Thoracic aorta (tissue), 2 donors: ENCODE measurements around the gene WNK2. TPM values are rescaled to one million over a fixed set of nuclear protein-coding genes. Genes with fewer than 3 reads are reported as not detected.

Experiments
- ATAC-seq: fragments of 150-250 bp; one replicate; pipeline ENCODE4 v1.8.0; 2017; ENCODE audit warnings: low read depth; ENCODE audit not compliant: insufficient number of reproducible peaks, low FRiP score
- DNase-seq: peaks from one replicate; pipeline ENCODE4 v3.0.0-alpha.2; 2020; ENCODE audit warnings: low spot score
- H3K27ac ChIP-seq, 2 donors: fragments of 200-600 bp; sonication (generic); 1 replicate in 1 of 2; 2 replicates in 1 of 2; pipeline ENCODE4 v1.5.1; 2016; ENCODE audit warnings: mild to moderate bottlenecking in 2 of 2, moderate library complexity in 2 of 2
- H3K27me3 ChIP-seq: fragments of 200-600 bp; sonication (generic); replicated peaks from 2 replicates; pipeline ENCODE4 v1.6.0; 2016; ENCODE audit warnings: mild to moderate bottlenecking; ENCODE audit not compliant: insufficient read depth
- H3K36me3 ChIP-seq: fragments of 200-600 bp; sonication (generic); one replicate; pipeline ENCODE4 v1.5.1; 2016
- H3K4me1 ChIP-seq, 2 donors: fragments of 200-600 bp; sonication (generic); 1 replicate in 1 of 2; 2 replicates in 1 of 2; pipeline versions ENCODE4 v1.5.1 to v1.6.0; 2016; ENCODE audit warnings: low read depth in 2 of 2, mild to moderate bottlenecking in 1 of 2; ENCODE audit not compliant: control insufficient read depth in 1 of 2
- H3K4me3 ChIP-seq: fragments of 200-600 bp; sonication (generic); 2 replicates; pipeline ENCODE4 v1.5.1; 2016; ENCODE audit warnings: mild to moderate bottlenecking
- H3K9me3 ChIP-seq: fragments of 200-600 bp; sonication (generic); 2 replicates; pipeline ENCODE4 v1.5.1; 2016
- total RNA-seq, 2 donors: library from RNA; depleted of rRNA; stranded (reverse); fragments of >200 nt; gene quantifications; one replicate each; pipeline versions ENCODE4 v1.1.0 to v1.2.3, GENCODE V29; 2016
- TF ChIP-seq, protein P1 (sequence below): fragments of 200-600 bp; sonication (generic); IDR thresholded peaks from one replicate; pipeline ENCODE4 v1.5.1; 2019; ENCODE audit warnings: antibody characterized with exemption

The WNK2 gene
- total RNA-seq, 2 donors from 2014 or later = 0.95 to 4.7 TPM

DNA sequence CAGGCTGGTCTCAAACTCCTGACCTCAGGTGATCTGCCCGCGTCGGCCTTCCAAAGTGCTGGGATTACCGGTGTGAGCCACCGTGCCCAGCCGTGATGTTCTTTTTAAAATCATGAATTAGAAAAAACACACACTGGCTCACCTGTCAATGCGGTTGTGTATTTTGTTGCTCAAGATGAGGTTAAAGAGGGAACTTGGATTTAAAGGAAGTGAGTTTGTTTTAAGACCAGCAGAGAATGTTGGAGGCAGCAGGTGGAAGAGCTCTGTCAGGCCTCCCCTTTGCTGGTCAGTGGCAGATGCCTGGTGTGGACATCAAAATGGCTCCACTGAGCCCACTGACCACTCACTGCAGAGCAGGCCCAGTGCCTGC lies 38.9 kb downstream of the WNK2 start:
- no peaks in the 10 kb centered on the region for H3K36me3 ChIP-seq
- no peak overlapping the region for H3K27ac ChIP-seq
- H3K9me3 ChIP-seq = no peaks in the 10 kb centered on the region
- peaks cover 0 to 9% of the 10 kb centered on the region in 2 donors for H3K4me1 ChIP-seq
- TF ChIP-seq, protein P1, sequence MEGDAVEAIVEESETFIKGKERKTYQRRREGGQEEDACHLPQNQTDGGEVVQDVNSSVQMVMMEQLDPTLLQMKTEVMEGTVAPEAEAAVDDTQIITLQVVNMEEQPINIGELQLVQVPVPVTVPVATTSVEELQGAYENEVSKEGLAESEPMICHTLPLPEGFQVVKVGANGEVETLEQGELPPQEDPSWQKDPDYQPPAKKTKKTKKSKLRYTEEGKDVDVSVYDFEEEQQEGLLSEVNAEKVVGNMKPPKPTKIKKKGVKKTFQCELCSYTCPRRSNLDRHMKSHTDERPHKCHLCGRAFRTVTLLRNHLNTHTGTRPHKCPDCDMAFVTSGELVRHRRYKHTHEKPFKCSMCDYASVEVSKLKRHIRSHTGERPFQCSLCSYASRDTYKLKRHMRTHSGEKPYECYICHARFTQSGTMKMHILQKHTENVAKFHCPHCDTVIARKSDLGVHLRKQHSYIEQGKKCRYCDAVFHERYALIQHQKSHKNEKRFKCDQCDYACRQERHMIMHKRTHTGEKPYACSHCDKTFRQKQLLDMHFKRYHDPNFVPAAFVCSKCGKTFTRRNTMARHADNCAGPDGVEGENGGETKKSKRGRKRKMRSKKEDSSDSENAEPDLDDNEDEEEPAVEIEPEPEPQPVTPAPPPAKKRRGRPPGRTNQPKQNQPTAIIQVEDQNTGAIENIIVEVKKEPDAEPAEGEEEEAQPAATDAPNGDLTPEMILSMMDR = no peak
- no peaks in the 10 kb centered on the region for H3K27me3 ChIP-seq
- no peak for ATAC-seq
- no peak for DNase-seq
- no peak overlapping the region for H3K4me3 ChIP-seq

DNA sequence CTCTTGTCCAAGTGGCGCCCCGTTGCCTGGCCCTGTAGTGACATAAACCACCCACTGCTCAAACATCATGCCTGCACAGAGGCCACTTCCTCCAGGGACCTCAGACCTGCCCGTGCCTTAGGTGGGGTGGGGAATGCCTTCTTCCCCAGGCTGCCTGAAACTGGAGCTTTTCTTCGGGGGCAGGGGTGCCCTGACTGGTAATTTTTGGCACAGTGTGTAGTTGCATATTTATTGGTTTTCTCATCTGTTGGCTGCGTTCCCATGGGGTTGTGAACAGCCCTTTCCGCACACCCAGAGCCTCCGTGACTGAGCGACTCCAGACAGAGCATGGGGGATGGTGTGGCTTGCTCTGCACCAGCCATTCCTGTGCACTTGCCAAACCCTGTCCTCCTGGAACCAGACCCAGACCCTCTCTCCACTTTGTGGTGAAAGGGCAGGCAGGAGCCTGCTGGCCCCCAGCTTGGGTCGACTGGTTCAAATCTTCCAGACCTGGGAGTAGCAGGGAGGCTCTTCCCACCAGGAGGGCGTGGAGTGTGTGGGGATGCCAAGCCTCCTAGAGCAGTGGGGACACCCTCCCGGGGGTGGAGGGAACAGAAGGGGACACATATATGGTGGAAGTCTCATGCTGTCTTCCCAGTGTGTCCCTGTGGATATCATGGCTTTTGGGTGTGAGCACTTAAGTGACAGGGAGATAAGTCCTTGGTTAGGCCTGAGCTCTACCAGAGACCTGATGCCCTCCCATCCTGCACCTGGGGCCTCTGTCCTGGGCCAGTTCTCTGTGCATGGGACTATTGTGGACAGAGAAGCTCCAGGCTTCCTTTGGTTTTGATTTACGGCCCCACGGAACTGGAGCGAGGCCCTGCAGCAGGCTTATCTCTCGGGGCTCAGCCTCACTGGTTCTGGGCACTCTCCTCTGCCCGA lies 39.6 kb downstream of the WNK2 start:
- ATAC-seq = no peak
- DNase-seq = no peak
- no peaks in the 10 kb centered on the region for H3K36me3 ChIP-seq
- H3K27me3 ChIP-seq = no peaks in the 10 kb centered on the region
- H3K27ac ChIP-seq = no peak overlapping the region
- TF ChIP-seq, protein P1 = no peak
- no peaks in the 10 kb centered on the region for H3K9me3 ChIP-seq
- no peak overlapping the region for H3K4me3 ChIP-seq
- peaks cover 0 to 9% of the 10 kb centered on the region in 2 donors for H3K4me1 ChIP-seq

DNA sequence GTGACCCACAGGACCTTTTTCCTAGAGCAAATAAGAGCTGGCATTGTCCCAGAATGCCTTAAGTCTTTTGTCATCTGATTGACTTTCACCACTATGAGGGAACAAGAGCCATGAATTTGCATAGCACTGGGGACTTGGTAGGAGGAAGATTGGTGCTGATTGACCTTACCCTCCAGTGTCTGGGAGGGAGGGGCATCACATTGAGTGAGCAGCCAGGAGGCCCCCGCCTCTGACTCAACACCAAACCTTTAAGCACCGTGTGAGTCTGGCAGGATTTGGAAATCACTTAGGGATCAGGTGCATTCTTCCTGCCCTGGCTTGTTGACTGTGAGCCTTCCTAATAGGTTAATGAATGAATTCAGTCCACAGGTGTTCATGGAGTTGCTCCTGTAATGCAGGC lies 40.7 kb downstream of the WNK2 start:
- ATAC-seq = no peak
- H3K9me3 ChIP-seq = no peaks in the 10 kb centered on the region
- no peak overlapping the region for H3K4me3 ChIP-seq
- no peaks in the 10 kb centered on the region for H3K27me3 ChIP-seq
- TF ChIP-seq, protein P1 = no peak
- H3K4me1 ChIP-seq = peaks cover 0 to 9% of the 10 kb centered on the region in 2 donors
- DNase-seq = no peak
- no peak overlapping the region for H3K27ac ChIP-seq
- no peaks in the 10 kb centered on the region for H3K36me3 ChIP-seq

DNA sequence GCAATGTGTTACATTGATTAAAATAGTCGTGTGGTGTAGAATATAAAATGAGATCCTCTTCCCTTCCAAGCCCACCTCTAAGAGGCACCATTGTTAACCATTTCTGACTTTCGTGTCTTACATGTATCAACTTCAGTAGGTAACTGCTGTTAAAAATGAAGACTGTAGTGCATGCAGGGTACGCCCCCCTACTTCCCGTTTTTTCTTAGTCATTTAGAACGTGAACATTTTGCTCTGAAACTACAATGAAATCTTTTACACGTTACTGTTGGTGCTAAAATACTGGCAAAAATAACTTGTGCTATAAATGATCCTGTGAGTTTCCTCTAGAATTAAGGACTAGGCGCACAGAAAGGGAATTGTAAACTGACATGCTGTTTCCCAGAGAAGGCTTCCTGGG lies 41.5 kb downstream of the WNK2 start:
- Histone ChIP-seq H3K4me3 (no peak overlapping the region), H3K9me3 (no peaks in the 10 kb centered on the region), H3K4me1 (peaks cover 0 to 9% of the 10 kb centered on the region in 2 donors), H3K36me3 (no peaks in the 10 kb centered on the region), H3K27me3 (no peaks in the 10 kb centered on the region), H3K27ac (no peak overlapping the region)
- TF ChIP-seq, protein P1 = no peak
- ATAC-seq = no peak
- no peak for DNase-seq

DNA sequence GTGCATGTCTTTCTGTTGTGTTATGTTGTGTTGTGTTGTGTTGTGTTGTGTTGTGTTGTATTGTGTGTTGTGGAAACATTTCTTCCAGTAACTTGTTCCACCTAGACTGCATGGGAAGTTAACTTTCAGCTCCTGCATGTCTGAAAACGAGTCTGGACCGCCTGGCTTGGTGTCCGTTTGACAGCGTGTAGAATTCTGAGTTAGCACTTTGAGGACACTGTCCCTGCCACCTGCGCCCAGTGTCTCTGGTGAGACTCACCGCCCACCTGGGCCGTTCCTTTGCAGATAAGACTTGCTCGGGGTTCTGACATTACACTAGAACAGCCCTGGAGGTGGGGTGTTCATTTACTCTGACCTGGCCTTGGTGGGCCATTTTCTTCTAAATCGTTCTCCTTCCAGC lies 42.0 kb downstream of the WNK2 start:
- H3K27me3 ChIP-seq = no peaks in the 10 kb centered on the region
- no peak overlapping the region for H3K4me3 ChIP-seq
- no peaks in the 10 kb centered on the region for H3K9me3 ChIP-seq
- peaks cover 0 to 9% of the 10 kb centered on the region in 2 donors for H3K4me1 ChIP-seq
- no peak overlapping the region for H3K27ac ChIP-seq
- ATAC-seq (no peak), DNase-seq (no peak)
- no peaks in the 10 kb centered on the region for H3K36me3 ChIP-seq
- TF ChIP-seq, protein P1 = no peak
